Natural killer cell (primary cell): ENCODE results near the gene TMTC2. TPM values are rescaled to one million over a fixed set of nuclear protein-coding genes. Genes with fewer than 3 reads are reported as not detected.

ENCODE experiments used
- ATAC-seq, 3 donors: fragments of 150-1000 bp in 2 of 3; fragments of 200-7000 bp in 1 of 3; cut with Tn5 transposase; 1 replicate in 1 of 3; 2 replicates in 2 of 3; pipeline ENCODE4 v1.10.0; 2021; ENCODE audit warnings: mild to moderate bottlenecking in 2 of 3, moderate library complexity in 2 of 3
- DNase-seq, 2 donors: peaks; one replicate each; pipeline versions ENCODE4 v3.0.0 to v3.0.0-alpha.2; 2013 to 2021; ENCODE audit warnings: mixed read lengths in 1 of 2
- H3K27ac ChIP-seq: one replicate; pipeline ENCODE4 v1.5.1; 2013; ENCODE audit warnings: mild to moderate bottlenecking, low read length
- H3K27me3 ChIP-seq: one replicate; pipeline ENCODE4 v1.6.1; 2013; ENCODE audit warnings: low read length; ENCODE audit not compliant: control insufficient read depth, insufficient read depth
- H3K36me3 ChIP-seq: one replicate; pipeline ENCODE4 v1.6.1; 2013; ENCODE audit warnings: low read length; ENCODE audit not compliant: control insufficient read depth, insufficient read depth
- H3K4me1 ChIP-seq: one replicate; pipeline ENCODE4 v1.6.1; 2013; ENCODE audit warnings: low read length; ENCODE audit not compliant: control insufficient read depth, insufficient read depth
- H3K4me3 ChIP-seq: one replicate; pipeline ENCODE4 v1.5.1; 2013; ENCODE audit warnings: low read length
- H3K9me3 ChIP-seq: one replicate; pipeline ENCODE4 v1.6.1; 2013; ENCODE audit warnings: low read length; ENCODE audit not compliant: control insufficient read depth, insufficient read depth
- H3K27ac Mint-ChIP-seq, 2 donors: one replicate each; pipeline ENCODE4 v1.8.0; 2022; ENCODE audit warnings: mild to moderate bottlenecking in 2 of 2, mixed read lengths in 2 of 2, moderate library complexity in 1 of 2
- H3K27me3 Mint-ChIP-seq, 2 donors: one replicate each; pipeline ENCODE4 v1.8.0; 2022; ENCODE audit warnings: low read depth in 2 of 2, mixed read lengths in 2 of 2
- H3K36me3 Mint-ChIP-seq: one replicate; pipeline ENCODE4 v1.8.0; 2022; ENCODE audit warnings: mixed read lengths
- H3K4me1 Mint-ChIP-seq, 2 donors: one replicate each; pipeline ENCODE4 v1.8.0; 2022; ENCODE audit warnings: mixed read lengths in 2 of 2
- H3K4me3 Mint-ChIP-seq: one replicate; pipeline ENCODE4 v1.8.0; 2022; ENCODE audit warnings: mild to moderate bottlenecking, moderate library complexity, mixed read lengths
- H3K9me3 Mint-ChIP-seq, 2 donors: one replicate each; pipeline ENCODE4 v1.8.0; 2022; ENCODE audit warnings: mixed read lengths in 2 of 2
- CTCF ChIP-seq: fragments of 200-600 bp; IDR thresholded peaks from one replicate; pipeline ENCODE4 v1.8.0; 2022; ENCODE audit warnings: antibody characterized with exemption
- WGBS: methylation state at CpG from one replicate; pipeline ENCODE4 v1.1.7; 2013; ENCODE audit warnings: missing lambda C conversion rate; ENCODE audit not compliant: insufficient coverage; 5-methylcytosine and 5-hydroxymethylcytosine counted together
- intact Hi-C: fragments of 100-400 bp; cut with micrococcal nuclease; formaldehyde crosslinking; loops from one replicate; pipeline ENCODE4 v1.14.2; 2022
- total RNA-seq, 4 donors: library from RNA; stranded (reverse); fragments of 120-200 nt in 1 of 4; gene quantifications; one replicate each; pipeline versions ENCODE4 v1.2.3 to v1.2.4, GENCODE V29; 2013 to 2022

Gene TMTC2
- total RNA-seq, 3 donors from 2014 or later (not counting 1 experiment from before 2014, with no cell fraction given): 1.4 to 2.3 (median 1.6) TPM

DNA sequence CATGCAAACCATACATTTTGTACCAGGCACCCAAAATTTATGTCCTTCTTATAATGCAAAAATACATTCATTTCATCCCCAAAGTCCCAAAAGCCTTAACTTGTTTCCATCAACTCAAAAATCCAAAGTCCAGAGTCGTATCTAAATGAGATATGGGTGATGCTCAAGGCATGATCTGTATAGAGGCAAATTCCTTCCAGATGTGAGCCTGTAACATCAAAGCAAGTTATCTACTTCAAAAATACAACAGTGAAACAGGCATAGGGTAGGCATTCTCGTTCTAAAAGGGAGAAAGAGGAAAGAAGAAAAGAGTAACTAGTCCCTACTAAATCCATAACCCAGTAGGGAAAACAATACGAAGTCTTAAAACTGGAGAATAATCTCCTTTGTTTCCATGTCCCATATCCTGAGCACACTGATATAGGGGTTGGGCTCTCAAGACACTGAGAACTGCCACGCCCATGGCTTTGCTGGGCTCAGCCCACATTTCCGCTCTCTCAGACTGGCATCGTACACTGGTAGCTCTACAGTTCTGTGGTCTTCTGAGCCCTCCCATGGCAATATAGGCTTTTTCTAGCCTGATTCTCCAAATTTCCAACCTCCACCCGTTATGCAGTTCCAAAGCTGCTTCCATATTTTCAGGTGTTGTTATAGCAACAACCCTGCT lies 232.8 kb downstream of the TMTC2 start:
- no peaks in the 10 kb centered on the region for H3K4me1 ChIP-seq
- TF ChIP-seq CTCF: no peak
- Mint-ChIP-seq H3K36me3 (no peaks in the 10 kb centered on the region), H3K4me1 (no peaks in the 10 kb centered on the region), H3K4me3 (no peak overlapping the region), H3K27ac (no peak overlapping the region), H3K9me3 (peaks cover 4 to 10% of the 10 kb centered on the region in 2 donors), H3K27me3 (no peaks in the 10 kb centered on the region)
- intact Hi-C loops: no loop called here
- no peak for DNase-seq
- no peak for ATAC-seq
- no peak overlapping the region for H3K27ac ChIP-seq
- no peaks in the 10 kb centered on the region for H3K9me3 ChIP-seq
- no peaks in the 10 kb centered on the region for H3K36me3 ChIP-seq
- H3K4me3 ChIP-seq: no peak overlapping the region
- no peaks in the 10 kb centered on the region for H3K27me3 ChIP-seq
- WGBS: 92% methylated on average over 5 of the region's 7 CpGs

DNA sequence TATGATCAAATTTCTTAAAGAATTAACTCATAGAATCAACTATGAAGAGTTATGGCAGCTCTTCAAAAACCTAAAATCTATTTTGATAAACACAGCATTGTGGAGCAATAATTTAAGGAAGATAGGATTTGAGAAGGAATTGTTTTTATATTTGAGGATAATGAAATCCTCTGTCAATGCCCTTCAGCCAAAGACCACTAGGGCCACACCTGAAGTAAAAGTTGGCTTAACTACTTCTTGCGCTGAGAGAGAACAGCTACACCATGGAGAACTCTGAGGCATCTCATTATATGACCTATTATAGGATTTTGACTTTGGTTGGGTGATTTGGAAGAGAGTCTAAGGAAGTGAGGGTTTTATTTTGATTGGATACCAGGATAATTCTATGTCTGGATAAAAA lies 237.2 kb downstream of the TMTC2 start:
- Histone ChIP-seq H3K36me3 (no peaks in the 10 kb centered on the region), H3K4me1 (no peaks in the 10 kb centered on the region), H3K27me3 (no peaks in the 10 kb centered on the region), H3K27ac (no peak overlapping the region), H3K4me3 (no peak overlapping the region), H3K9me3 (no peaks in the 10 kb centered on the region)
- H3K9me3 Mint-ChIP-seq: peaks cover 7 to 11% of the 10 kb centered on the region in 2 donors
- no peak for TF ChIP-seq CTCF
- no peaks in the 10 kb centered on the region for H3K27me3 Mint-ChIP-seq
- H3K4me1 Mint-ChIP-seq: no peaks in the 10 kb centered on the region
- H3K36me3 Mint-ChIP-seq: no peaks in the 10 kb centered on the region
- H3K27ac Mint-ChIP-seq: no peak overlapping the region
- intact Hi-C loops: no loop called here
- no peak overlapping the region for H3K4me3 Mint-ChIP-seq
- DNase-seq (no peak), ATAC-seq (no peak)
- WGBS: no CpG with 5 or more reads among the region's 1 CpG

DNA sequence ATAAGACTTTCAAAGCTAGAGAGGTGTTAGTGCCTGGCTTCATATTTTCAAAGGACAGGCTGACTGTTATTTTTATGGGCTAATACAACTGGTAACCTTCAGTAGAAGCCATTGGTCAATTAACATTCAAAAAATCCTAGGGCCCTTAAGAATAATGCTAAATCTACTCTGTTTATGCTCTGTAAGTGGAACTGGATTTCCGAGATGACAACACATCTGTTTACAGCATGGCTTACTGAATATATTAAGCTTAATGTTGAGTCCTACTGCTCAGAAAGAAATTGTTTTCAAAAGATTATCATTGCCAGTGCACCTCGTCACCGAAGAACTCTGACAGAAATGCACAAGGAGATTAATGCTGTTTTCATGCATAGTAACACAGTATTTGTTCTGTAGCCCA lies 239.9 kb downstream of the TMTC2 start:
- no peak overlapping the region for H3K4me3 ChIP-seq
- ATAC-seq (no peak), DNase-seq (no peak)
- Mint-ChIP-seq H3K4me1 (no peaks in the 10 kb centered on the region), H3K36me3 (no peaks in the 10 kb centered on the region), H3K27me3 (no peaks in the 10 kb centered on the region), H3K27ac (no peak overlapping the region), H3K9me3 (peaks cover 3 to 5% of the 10 kb centered on the region in 2 donors), H3K4me3 (no peak overlapping the region)
- WGBS: 98% methylated on average over 3 of the region's 3 CpGs
- no peaks in the 10 kb centered on the region for H3K27me3 ChIP-seq
- intact Hi-C loops: no loop called here
- no peaks in the 10 kb centered on the region for H3K9me3 ChIP-seq
- no peaks in the 10 kb centered on the region for H3K36me3 ChIP-seq
- H3K4me1 ChIP-seq: no peaks in the 10 kb centered on the region
- no peak for TF ChIP-seq CTCF
- H3K27ac ChIP-seq: no peak overlapping the region

DNA sequence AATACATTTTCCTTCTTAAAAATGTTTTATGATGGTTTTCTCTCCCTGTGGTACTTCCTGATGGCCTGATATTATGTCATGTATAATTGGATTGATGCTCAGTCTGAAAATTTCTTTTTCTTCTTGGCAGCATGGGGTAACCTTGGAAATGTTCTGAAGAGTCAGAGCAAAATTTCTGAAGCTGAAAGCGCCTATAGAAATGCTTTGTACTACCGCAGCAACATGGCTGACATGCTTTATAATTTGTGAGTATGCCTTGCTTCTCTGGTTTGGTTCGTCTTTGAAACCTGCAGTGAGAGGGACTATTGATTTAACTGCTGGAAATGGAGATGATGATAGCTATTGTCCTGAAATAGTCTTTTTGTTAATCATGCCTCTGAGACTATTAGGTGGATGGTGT lies 243.6 kb downstream of the TMTC2 start:
- WGBS: 91% methylated on average over 3 of the region's 3 CpGs
- Mint-ChIP-seq H3K4me3 (no peak overlapping the region), H3K27me3 (no peaks in the 10 kb centered on the region), H3K36me3 (no peaks in the 10 kb centered on the region), H3K4me1 (no peaks in the 10 kb centered on the region), H3K27ac (no peak overlapping the region), H3K9me3 (peaks cover 2 to 3% of the 10 kb centered on the region in 2 donors)
- Histone ChIP-seq H3K4me3 (no peak overlapping the region), H3K27me3 (no peaks in the 10 kb centered on the region), H3K9me3 (no peaks in the 10 kb centered on the region), H3K4me1 (no peaks in the 10 kb centered on the region), H3K27ac (no peak overlapping the region), H3K36me3 (no peaks in the 10 kb centered on the region)
- ATAC-seq (no peak), DNase-seq (no peak)
- TF ChIP-seq CTCF: no peak
- intact Hi-C loops: no loop called here
